GM21528 (cell line): Measurements from ENCODE around the gene ZNF407.
"Not testable (repeated sequence)": the region's sequence is repeated elsewhere in the genome, so short reads cannot be mapped to it uniquely, and the experiment has no call there.

Experiments used
- ATAC-seq: cut with Tn5 transposase; IDR thresholded peaks from one replicate; pipeline ENCODE4 v1.9.1; 2021; ENCODE audit warnings: mild to moderate bottlenecking, moderate library complexity; ENCODE audit not compliant: unreplicated experiment, low FRiP score

ZNF407 gene, protein sequence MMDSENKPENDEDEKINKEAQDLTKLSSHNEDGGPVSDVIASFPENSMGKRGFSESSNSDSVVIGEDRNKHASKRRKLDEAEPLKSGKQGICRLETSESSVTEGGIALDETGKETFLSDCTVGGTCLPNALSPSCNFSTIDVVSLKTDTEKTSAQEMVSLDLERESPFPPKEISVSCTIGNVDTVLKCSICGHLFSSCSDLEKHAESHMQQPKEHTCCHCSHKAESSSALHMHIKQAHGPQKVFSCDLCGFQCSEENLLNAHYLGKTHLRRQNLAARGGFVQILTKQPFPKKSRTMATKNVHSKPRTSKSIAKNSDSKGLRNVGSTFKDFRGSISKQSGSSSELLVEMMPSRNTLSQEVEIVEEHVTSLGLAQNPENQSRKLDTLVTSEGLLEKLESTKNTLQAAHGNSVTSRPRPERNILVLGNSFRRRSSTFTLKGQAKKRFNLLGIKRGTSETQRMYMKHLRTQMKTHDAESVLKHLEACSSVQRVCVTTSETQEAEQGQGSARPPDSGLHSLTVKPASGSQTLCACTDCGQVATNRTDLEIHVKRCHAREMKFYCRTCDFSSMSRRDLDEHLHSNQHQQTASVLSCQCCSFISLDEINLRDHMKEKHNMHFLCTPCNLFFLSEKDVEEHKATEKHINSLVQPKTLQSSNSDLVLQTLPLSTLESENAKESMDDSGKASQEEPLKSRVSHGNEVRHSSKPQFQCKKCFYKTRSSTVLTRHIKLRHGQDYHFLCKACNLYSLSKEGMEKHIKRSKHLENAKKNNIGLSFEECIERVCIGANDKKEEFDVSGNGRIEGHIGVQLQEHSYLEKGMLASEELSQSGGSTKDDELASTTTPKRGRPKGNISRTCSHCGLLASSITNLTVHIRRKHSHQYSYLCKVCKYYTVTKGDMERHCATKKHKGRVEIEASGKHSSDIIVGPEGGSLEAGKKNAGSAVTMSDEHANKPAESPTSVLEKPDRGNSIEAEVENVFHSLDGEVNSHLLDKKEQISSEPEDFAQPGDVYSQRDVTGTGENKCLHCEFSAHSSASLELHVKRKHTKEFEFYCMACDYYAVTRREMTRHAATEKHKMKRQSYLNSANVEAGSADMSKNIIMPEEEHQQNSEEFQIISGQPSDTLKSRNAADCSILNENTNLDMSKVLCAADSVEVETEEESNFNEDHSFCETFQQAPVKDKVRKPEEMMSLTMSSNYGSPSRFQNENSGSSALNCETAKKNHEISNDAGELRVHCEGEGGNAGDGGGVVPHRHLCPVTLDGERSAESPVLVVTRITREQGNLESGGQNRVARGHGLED (N-terminal part only)

GRCh38 chr18:74597662-74598349 lies at the start of gene ZNF407:
Gene ZNF407, plus strand, starts transcription at chr18:74597870. Its CDS starts 33,150 bp downstream, at chr18:74631020.
- peak; percentile 78 for ATAC-seq

GRCh38 chr18:74549591-74550104 lies 48.0 kb upstream of the ZNF407 start:
- ATAC-seq: no peak

DNA sequence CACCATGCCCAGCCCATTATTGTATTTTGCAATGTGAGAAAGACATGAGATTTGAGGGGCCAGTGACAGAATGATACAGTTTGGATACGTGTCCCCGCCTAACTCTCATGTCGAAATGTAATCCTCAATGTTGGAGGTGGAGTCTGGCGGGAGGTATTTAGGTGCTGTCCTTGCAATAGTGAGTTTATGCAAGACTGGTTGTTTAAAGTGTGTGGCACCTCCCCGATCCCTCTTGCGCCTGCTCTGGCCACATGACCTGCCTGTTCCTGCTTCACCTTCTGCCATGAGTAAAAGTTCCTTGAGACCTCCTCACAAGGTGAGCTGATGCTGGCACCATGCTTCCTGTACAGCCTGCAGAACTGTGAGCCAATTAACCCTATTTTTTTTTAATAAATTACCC lies 46.8 kb upstream of the ZNF407 start:
- no peak for ATAC-seq

GRCh38 chr18:74551452-74551851 lies 46.2 kb upstream of the ZNF407 start:
- ATAC-seq: no peak

- peak; percentile 99 for ATAC-seq
Observed at GRCh38 chr18:74551936-74552555, 45.6 kb upstream of the ZNF407 start.

- no peak for ATAC-seq
Observed at GRCh38 chr18:74556126-74556525, 41.5 kb upstream of the ZNF407 start.

DNA sequence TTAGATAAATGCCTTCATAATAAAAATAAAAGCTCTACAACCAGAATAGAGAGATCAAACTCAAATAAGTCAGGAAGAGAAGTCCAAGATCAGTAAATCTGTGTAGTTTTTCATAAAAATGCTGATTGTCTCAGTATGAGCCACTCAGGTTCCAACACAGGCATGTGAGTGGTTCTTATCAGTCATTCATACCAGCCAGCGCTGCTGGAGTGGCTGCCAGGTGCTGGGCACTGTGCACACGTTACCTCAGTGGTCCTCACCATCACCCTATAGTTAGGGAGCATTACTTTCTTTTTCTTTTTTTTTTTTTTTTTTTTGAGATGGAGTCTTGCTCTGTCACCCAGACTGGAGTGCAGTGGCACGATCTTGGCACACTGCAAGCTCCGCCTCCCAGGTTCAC lies 39.6 kb upstream of the ZNF407 start:
- ATAC-seq: no peak

DNA sequence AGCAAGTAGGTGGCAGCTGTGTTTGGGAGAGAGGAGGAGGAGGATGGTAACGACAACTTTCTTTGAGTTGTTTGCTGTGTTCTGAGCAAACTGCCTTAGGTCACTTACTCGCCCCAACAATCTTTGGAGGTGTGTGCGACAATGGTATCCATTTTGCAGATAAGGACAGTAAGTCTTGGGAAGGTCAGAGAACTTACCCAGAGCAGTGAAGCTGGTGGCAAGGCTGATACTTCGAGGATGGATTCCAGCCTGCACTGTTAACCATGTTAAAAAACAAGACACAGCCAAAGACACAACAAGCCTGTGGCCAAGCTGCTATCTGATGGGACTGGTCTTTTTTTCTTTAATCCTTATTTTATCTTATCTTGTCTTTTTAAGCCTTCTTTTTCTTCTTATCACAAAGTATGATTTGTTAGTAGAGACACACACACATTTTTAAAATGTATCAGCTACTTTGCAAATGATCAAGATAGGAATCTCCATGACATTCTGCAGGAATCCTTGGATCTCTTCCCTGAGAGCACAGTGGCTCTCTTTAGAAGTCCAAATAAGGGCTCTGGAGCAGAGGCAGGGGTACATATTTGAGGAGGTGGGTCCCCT lies 35.4 kb upstream of the ZNF407 start:
- ATAC-seq: no peak

- no peak for ATAC-seq
Observed at GRCh38 chr18:74562775-74563174, 34.9 kb upstream of the ZNF407 start.

DNA sequence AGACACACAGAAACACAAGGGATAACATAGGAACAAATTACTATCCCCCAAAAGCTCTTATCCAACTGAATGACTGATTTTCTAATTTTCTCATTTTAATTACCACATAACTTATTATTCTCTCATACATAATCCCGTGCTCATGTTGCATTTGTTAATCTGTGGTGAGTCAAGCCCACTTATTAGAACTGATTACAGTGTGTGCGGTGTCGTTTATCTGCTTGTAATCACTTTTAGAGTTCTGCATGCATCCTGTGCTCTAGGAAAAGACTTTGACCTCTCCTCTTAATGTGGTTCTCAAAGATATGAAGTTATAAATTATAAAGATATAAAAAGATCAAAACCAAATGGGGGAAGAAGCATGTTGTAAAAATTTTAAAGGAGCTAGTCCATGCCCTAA lies 33.7 kb upstream of the ZNF407 start:
- ATAC-seq: no peak

DNA sequence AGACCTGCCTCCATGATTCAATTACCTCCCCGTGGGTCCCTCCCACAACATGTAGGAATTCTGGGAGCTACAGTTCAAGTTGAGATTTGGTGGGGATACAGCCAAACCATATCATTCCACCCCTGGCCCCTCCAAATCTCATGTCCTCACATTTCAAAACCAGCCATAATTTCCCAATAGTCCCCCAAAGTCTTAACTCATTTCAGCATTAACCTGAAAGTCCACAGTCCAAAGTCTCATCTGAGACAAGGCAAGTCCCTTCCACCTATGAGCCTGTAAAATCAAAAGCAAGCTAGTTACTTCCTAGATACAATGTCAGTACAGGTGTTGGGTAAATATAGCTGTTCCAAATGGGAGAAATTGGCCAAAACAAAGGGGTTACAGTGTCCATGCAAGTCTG lies 32.5 kb upstream of the ZNF407 start:
- not testable (repeated sequence) for ATAC-seq

GRCh38 chr18:74565993-74566392 lies 31.7 kb upstream of the ZNF407 start:
- ATAC-seq: not testable (repeated sequence)

DNA sequence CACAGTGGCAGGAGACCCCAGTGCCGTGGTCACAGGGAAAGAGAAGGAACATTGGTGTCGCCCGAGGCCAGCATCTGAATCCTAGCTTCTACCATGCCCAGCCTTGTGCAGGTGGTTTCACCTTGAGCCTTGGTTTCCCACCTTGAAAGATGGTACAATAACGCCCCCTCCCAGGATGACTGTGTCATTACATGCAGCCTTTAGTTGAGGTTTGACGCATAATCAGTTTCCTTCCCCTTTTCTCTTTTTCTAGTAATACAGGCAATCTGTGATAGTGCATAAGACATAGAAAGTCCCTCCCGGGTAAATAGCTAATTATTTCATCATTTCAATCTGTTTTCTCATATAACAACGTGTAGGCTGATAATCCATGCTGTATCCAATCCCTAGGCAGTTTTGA lies 29.8 kb upstream of the ZNF407 start:
- ATAC-seq: no peak

DNA sequence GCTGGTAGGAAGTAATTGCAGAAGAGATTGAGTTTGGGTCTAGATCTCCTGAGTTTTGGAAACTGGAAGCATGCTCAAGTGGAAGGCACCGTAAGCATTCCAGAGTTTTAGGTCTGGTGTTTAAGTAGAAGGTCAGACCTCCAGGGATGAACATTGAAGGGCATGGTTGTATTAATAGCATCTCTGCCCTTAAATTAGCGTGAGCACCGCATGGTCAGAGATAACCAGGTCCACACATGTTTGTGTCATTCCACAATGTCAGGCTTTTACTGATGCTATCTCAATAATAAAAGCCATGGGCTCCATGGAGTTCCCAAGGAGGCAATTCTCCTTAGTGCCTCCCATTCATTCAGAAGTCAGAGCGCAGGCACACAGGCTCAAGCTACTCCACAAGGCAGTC lies 28.3 kb upstream of the ZNF407 start:
- no peak for ATAC-seq

DNA sequence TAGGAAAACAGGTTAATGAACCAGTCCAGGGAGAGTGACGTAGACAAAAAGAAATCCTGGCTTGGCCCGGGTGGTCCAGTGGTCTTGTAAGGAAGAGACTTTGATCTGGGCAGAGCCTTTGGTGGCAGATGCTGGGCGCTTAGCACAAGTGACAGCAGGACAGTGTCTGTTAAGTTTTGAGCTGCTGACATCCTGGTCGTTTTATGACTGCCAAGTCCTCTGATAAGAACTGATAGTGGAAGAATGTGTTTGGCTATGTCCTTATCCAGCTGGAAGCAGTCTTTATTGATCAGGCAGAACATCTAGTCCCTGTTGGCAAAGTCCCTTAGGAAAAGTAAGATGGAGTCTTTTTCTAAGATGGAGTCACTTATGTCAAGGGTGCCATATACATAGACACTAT lies 27.4 kb upstream of the ZNF407 start:
- no peak for ATAC-seq

- no peak for ATAC-seq
Observed at GRCh38 chr18:74571895-74572680, 25.6 kb upstream of the ZNF407 start.

DNA sequence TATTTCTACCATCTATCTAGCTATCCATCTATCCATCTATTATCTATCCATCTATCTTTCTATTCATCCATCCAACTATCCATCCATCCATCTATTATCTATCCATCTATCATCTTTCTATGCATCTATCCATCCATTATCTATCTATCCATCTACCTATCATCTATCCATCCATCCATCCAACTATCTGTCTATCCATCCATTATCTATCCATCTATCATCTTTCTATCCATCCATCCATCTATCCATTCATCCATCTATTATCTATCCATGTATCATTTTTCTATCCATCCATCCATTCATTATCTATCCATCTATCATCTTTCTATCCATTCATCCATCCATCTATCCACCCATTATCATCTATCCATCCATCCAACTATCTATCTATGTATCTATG lies 24.6 kb upstream of the ZNF407 start:
- ATAC-seq: no peak

DNA sequence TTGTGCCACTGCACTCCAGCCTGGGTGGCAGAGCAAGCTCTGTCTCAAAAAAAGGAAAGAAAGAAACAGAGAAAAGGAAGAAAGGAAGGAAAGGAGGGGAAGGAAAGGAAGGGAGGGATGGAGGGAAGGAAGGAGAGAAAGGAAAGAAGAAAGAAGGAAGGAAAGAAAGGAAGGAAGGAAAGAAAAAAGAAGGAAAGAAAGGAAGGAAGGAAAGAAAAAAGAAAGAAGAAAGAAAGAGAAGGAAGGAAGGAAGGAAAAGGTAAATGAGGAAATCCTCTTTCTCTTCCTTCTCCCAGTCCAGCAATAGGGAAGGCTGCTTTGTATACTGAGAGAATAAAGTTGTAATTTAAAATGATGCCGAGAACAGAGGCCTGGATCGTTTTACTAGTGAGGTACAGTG lies 22.8 kb upstream of the ZNF407 start:
- no peak for ATAC-seq
